CD14-positive monocyte (primary cell): ENCODE results near the gene WBP11. TPM values are rescaled to one million over a fixed set of nuclear protein-coding genes. Genes with fewer than 3 reads are reported as not detected.

Source experiments
- DNase-seq, 3 donors: peaks; one replicate each; pipeline ENCODE4 v3.0.0-alpha.2; 2011 to 2022
- H2AFZ ChIP-seq: 2 replicates; pipeline ENCODE4 v1.6.0; 2012; ENCODE audit warnings: mild to moderate bottlenecking, low read depth, low read length, inconsistent platforms; ENCODE audit not compliant: insufficient read depth, poor library complexity, severe bottlenecking
- H3K27ac ChIP-seq, 2 donors: 1 replicate in 1 of 2; 2 replicates in 1 of 2; pipeline ENCODE4 v1.5.1; 2012 to 2013; ENCODE audit warnings: low read length in 2 of 2, control low read depth in 1 of 2, inconsistent platforms in 1 of 2, low read depth in 1 of 2, mild to moderate bottlenecking in 1 of 2
- H3K27me3 ChIP-seq, 2 donors: one replicate each; pipeline versions ENCODE4 v1.6.0 to v1.6.1; 2011 to 2013; ENCODE audit warnings: low read length in 2 of 2; ENCODE audit not compliant: control insufficient read depth in 2 of 2, insufficient read depth in 2 of 2
- H3K36me3 ChIP-seq, 2 donors: replicated peaks in 1 of 2; 1 replicate in 1 of 2; 2 replicates in 1 of 2; pipeline versions ENCODE4 v1.5.1 to v1.6.1; 2012 to 2013; ENCODE audit warnings: low read length in 2 of 2, control low read depth in 1 of 2, inconsistent platforms in 1 of 2, mild to moderate bottlenecking in 1 of 2; ENCODE audit not compliant: insufficient read depth in 2 of 2, control insufficient read depth in 1 of 2
- H3K4me1 ChIP-seq, 2 donors: 1 replicate in 1 of 2; 2 replicates in 1 of 2; pipeline versions ENCODE4 v1.5.1 to v1.6.1; 2012 to 2013; ENCODE audit warnings: low read length in 2 of 2, control low read depth in 1 of 2, inconsistent platforms in 1 of 2, mild to moderate bottlenecking in 1 of 2, moderate library complexity in 1 of 2; ENCODE audit not compliant: insufficient read depth in 2 of 2, control insufficient read depth in 1 of 2
- H3K4me2 ChIP-seq: replicated peaks from 2 replicates; pipeline ENCODE3; 2012; ENCODE audit warnings: low read length, moderate library complexity, mild to moderate bottlenecking; ENCODE audit not compliant: poor library complexity, severe bottlenecking; ENCODE audit errors: extremely low read depth
- H3K4me3 ChIP-seq, 3 experiments: fragments of 200-600 bp in 1 of 3; sonication (generic) in 1 of 3; replicated peaks in 1 of 3; 1 replicate in 2 of 3; 2 replicates in 1 of 3; pipeline ENCODE4 v1.5.1; 2011 to 2013; ENCODE audit warnings: low read length in 3 of 3, mild to moderate bottlenecking in 3 of 3, control low read depth in 2 of 3, low read depth in 2 of 3, inconsistent platforms in 1 of 3, moderate library complexity in 1 of 3
- H3K79me2 ChIP-seq: 2 replicates; pipeline ENCODE4 v1.6.0; 2012; ENCODE audit warnings: mild to moderate bottlenecking, control low read depth, inconsistent platforms, low read length, moderate library complexity; ENCODE audit not compliant: insufficient read depth
- H3K9ac ChIP-seq: 2 replicates; pipeline ENCODE4 v1.6.0; 2017; ENCODE audit warnings: low read length, mild to moderate bottlenecking; ENCODE audit not compliant: insufficient read depth, poor library complexity, severe bottlenecking
- H3K9me3 ChIP-seq, 2 donors: replicated peaks in 1 of 2; 1 replicate in 1 of 2; 2 replicates in 1 of 2; pipeline versions ENCODE4 v1.5.1 to v1.6.1; 2012 to 2013; ENCODE audit warnings: low read length in 2 of 2, control low read depth in 1 of 2; ENCODE audit not compliant: control insufficient read depth in 1 of 2, insufficient read depth in 1 of 2
- H4K20me1 ChIP-seq: 2 replicates; pipeline ENCODE4 v1.6.0; 2012; ENCODE audit warnings: mild to moderate bottlenecking, low read length, control low read depth, moderate library complexity; ENCODE audit not compliant: insufficient read depth
- H3K27ac Mint-ChIP-seq, 7 donors: one replicate each; pipeline ENCODE4 v1.8.0; 2020; ENCODE audit warnings: mild to moderate bottlenecking in 7 of 7, mixed read lengths in 7 of 7, moderate library complexity in 6 of 7, inconsistent platforms in 2 of 7
- H3K27me3 Mint-ChIP-seq, 3 donors: one replicate each; pipeline ENCODE4 v1.8.0; 2021 to 2022; ENCODE audit warnings: low read depth in 3 of 3, mild to moderate bottlenecking in 3 of 3, mixed read lengths in 3 of 3, moderate library complexity in 3 of 3, inconsistent platforms in 1 of 3
- H3K36me3 Mint-ChIP-seq, 2 donors: one replicate each; pipeline ENCODE4 v1.8.0; 2020; ENCODE audit warnings: mixed read lengths in 2 of 2, inconsistent platforms in 1 of 2, mild to moderate bottlenecking in 1 of 2
- H3K4me1 Mint-ChIP-seq: one replicate; pipeline ENCODE4 v1.8.0; 2020; ENCODE audit warnings: mild to moderate bottlenecking, mixed read lengths
- H3K4me3 Mint-ChIP-seq, 2 donors: one replicate each; pipeline ENCODE4 v1.8.0; 2020; ENCODE audit warnings: mild to moderate bottlenecking in 2 of 2, mixed read lengths in 2 of 2, moderate library complexity in 1 of 2
- H3K9me3 Mint-ChIP-seq, 7 donors: one replicate each; pipeline ENCODE4 v1.8.0; 2020 to 2022; ENCODE audit warnings: mixed read lengths in 7 of 7, mild to moderate bottlenecking in 6 of 7, moderate library complexity in 6 of 7, inconsistent platforms in 2 of 7
- CTCF ChIP-seq: fragments of 200-600 bp; IDR thresholded peaks from one replicate; pipeline ENCODE4 v1.8.0; 2022; ENCODE audit warnings: antibody characterized with exemption, mild to moderate bottlenecking
- WGBS: methylation state at CpG from one replicate; pipeline ENCODE4 v1.1.5; 2013; ENCODE audit warnings: missing lambda C conversion rate; ENCODE audit not compliant: insufficient coverage; 5-methylcytosine and 5-hydroxymethylcytosine counted together
- intact Hi-C, 2 donors: fragments of 100-400 bp; cut with micrococcal nuclease; formaldehyde crosslinking; loops; one replicate each; pipeline versions ENCODE4 v1.15.0 to v1.15.1; 2023
- polyA plus RNA-seq, 3 donors: library from polyadenylated mRNA; depleted of rRNA in 1 of 3; unstranded in 2 of 3; stranded (reverse) in 1 of 3; fragments of 300-500 nt in 2 of 3; fragments of >200 nt in 1 of 3; fragmentation: Illumina TruSeq in 2 of 3; gene quantifications; 1 replicate in 2 of 3; 2 replicates in 1 of 3; pipeline ENCODE4 v1.2.3, GENCODE V29; 2012 to 2021

The WBP11 gene
- polyA plus RNA-seq, 3 donors, result 20.5 to 46.2 (median 29.2) TPM

GRCh38 chr12:14814014-14814413 lies 10.7 kb upstream of the WBP11 start, which contains the start of gene SMCO3:
Gene SMCO3 (minus strand): TSS chr12:14814182. CDS start chr12:14806680, 7,502 bp downstream.
- Mint-ChIP-seq H3K9me3 (peaks cover 0 to 3% (median 0%) of the 10 kb centered on the region in 7 donors), H3K4me3 (no peak within 1 kb of the TSS), H3K4me1 (no peaks in the 10 kb centered on the region), H3K36me3 (no peaks in the 10 kb centered on the region), H3K27ac (no peak within 1 kb of the TSS), H3K27me3 (peaks cover 0 to 2% (median 0%) of the 10 kb centered on the region in 3 donors)
- Histone ChIP-seq H3K36me3 (no peaks in the 10 kb centered on the region), H3K27ac (no peak within 1 kb of the TSS), H3K27me3 (no peaks in the 10 kb centered on the region), H3K4me2 (no peak within 1 kb of the TSS), H4K20me1 (no peaks in the 10 kb centered on the region), H3K9me3 (no peaks in the 10 kb centered on the region), H3K4me1 (no peaks in the 10 kb centered on the region), H2AFZ (no peak within 1 kb of the TSS), H3K79me2 (no peaks in the 10 kb centered on the region), H3K9ac (no peak within 1 kb of the TSS), H3K4me3 (no peak within 1 kb of the TSS)
- WGBS, result no CpG with 5 or more reads among the region's 3 CpGs
- no peak for TF ChIP-seq CTCF
- intact Hi-C loops, result no loop called here
- DNase-seq, result no peak

- Mint-ChIP-seq H3K4me3 (no peak overlapping the region), H3K27ac (no peak overlapping the region), H3K36me3 (no peaks in the 10 kb centered on the region), H3K9me3 (peaks cover 0 to 2% (median 0%) of the 10 kb centered on the region in 7 donors), H3K27me3 (peaks cover 0 to 4% (median 0%) of the 10 kb centered on the region in 3 donors), H3K4me1 (no peaks in the 10 kb centered on the region)
- WGBS, result no CpG with 5 or more reads among the region's 2 CpGs
- Histone ChIP-seq H3K9me3 (no peaks in the 10 kb centered on the region), H4K20me1 (no peaks in the 10 kb centered on the region), H3K27ac (no peak overlapping the region), H2AFZ (no peak overlapping the region), H3K79me2 (no peaks in the 10 kb centered on the region), H3K36me3 (no peaks in the 10 kb centered on the region), H3K4me2 (no peak overlapping the region), H3K4me3 (no peak overlapping the region), H3K4me1 (no peaks in the 10 kb centered on the region), H3K9ac (no peak overlapping the region), H3K27me3 (no peaks in the 10 kb centered on the region)
- intact Hi-C loops, result no loop called here
- no peak for TF ChIP-seq CTCF
- DNase-seq, result no peak
These were observed 8.2 kb upstream of the WBP11 start for GRCh38 chr12:14811486-14811885.
